Erythroblast (primary cell): ENCODE data around the gene SPAG17.

Experiments used
- GATA1 ChIP-seq: IDR thresholded peaks from 2 replicates; pipeline ENCODE4 v1.6.1; 2011; ENCODE audit warnings: low read depth, mild to moderate bottlenecking, control low read depth, low read length, moderate library complexity
- POLR2A ChIP-seq: IDR thresholded peaks from 2 replicates; pipeline ENCODE4 v1.6.1; 2011; ENCODE audit warnings: mild to moderate bottlenecking, low read length

DNA sequence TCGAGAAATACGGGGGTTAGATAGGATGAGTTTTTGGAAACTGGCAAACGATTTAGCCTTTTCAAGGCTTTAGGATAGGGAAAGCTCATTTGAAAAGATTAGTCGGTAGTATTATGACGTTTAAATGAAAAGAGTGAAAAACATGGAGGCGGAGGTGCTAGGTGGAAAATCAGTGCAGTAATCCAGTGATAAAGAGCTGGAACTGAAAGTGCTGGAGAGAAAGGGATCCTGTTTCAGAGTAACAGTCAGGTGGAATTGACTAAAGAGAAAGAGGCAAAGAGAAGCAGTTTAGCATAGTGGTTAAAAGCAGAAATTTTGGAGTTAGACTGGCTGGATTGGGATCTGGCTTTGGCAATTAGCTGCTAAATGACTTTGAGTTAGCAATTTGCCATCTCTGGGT lies 254.5 kb downstream of the SPAG17 start:
- TF ChIP-seq POLR2A = no peak
- no peak for TF ChIP-seq GATA1
